Keratinocyte (primary cell): ENCODE data around the gene TP73. TPM values are rescaled to one million over a fixed set of nuclear protein-coding genes. Genes with fewer than 3 reads are reported as not detected.

Experiments used
- DNase-seq: peaks from one replicate; pipeline ENCODE4 v3.0.0-alpha.2; 2011; ENCODE audit warnings: low read depth, missing footprints, low spot score
- FAIRE-seq: peaks from 2 replicates; lab custom pipeline; 2011; peaks lifted over from hg19 to GRCh38; lab: Jason Lieb, UNC
- H2AFZ ChIP-seq: 2 replicates; pipeline ENCODE4 v1.6.0; 2012; ENCODE audit warnings: low read length, control low read depth, inconsistent platforms; ENCODE audit not compliant: control insufficient read depth
- H3K27ac ChIP-seq: 2 replicates; pipeline ENCODE4 v1.5.1; 2011; ENCODE audit warnings: low read length; ENCODE audit not compliant: control insufficient read depth, insufficient read depth
- H3K27me3 ChIP-seq: 3 replicates; pipeline ENCODE4 v1.6.0; 2011; ENCODE audit warnings: low read length; ENCODE audit not compliant: control insufficient read depth, insufficient read depth; ENCODE audit errors: extremely low read depth
- H3K36me3 ChIP-seq, 2 experiments: 2 replicates in 1 of 2; 3 replicates in 1 of 2; pipeline ENCODE4 v1.5.1; 2011; ENCODE audit warnings: low read length in 2 of 2, mild to moderate bottlenecking in 1 of 2; ENCODE audit not compliant: control insufficient read depth in 2 of 2, insufficient read depth in 2 of 2; ENCODE audit errors: extremely low read depth in 1 of 2
- H3K4me1 ChIP-seq: 3 replicates; pipeline ENCODE4 v1.5.1; 2011; ENCODE audit warnings: low read length; ENCODE audit not compliant: control insufficient read depth, insufficient read depth; ENCODE audit errors: extremely low read depth
- H3K4me2 ChIP-seq: 3 replicates; pipeline ENCODE4 v1.6.0; 2011; ENCODE audit warnings: low read depth, low read length; ENCODE audit not compliant: control insufficient read depth, insufficient read depth; ENCODE audit errors: extremely low read depth
- H3K4me3 ChIP-seq, 3 experiments: fragments of 200-600 bp in 1 of 3; sonication (generic) in 1 of 3; 2 replicates in 2 of 3; 3 replicates in 1 of 3; pipeline ENCODE4 v1.5.1; 2011 to 2016; ENCODE audit warnings: low read length in 3 of 3, mild to moderate bottlenecking in 3 of 3, control low read depth in 2 of 3, inconsistent platforms in 1 of 3, low read depth in 1 of 3, mixed read lengths in 1 of 3, mixed run types in 1 of 3, moderate library complexity in 1 of 3; ENCODE audit not compliant: control insufficient read depth in 2 of 3, insufficient read depth in 2 of 3; ENCODE audit errors: extremely low read depth in 1 of 3
- H3K79me2 ChIP-seq: 2 replicates; pipeline ENCODE4 v1.6.0; 2012; ENCODE audit warnings: low read length; ENCODE audit not compliant: control insufficient read depth, insufficient read depth
- H3K9ac ChIP-seq: 3 replicates; pipeline ENCODE4 v1.6.0; 2011; ENCODE audit warnings: low read length; ENCODE audit not compliant: control insufficient read depth, insufficient read depth; ENCODE audit errors: extremely low read depth
- H3K9me1 ChIP-seq: 3 replicates; pipeline ENCODE4 v1.6.0; 2011; ENCODE audit warnings: low read length; ENCODE audit not compliant: control insufficient read depth, insufficient read depth; ENCODE audit errors: extremely low read depth
- H3K9me3 ChIP-seq: 2 replicates; pipeline ENCODE4 v1.5.1; 2012; ENCODE audit warnings: low read depth, low read length; ENCODE audit not compliant: control insufficient read depth
- H4K20me1 ChIP-seq: 3 replicates; pipeline ENCODE4 v1.6.0; 2011; ENCODE audit warnings: low read length; ENCODE audit not compliant: control insufficient read depth, insufficient read depth; ENCODE audit errors: extremely low read depth
- CTCF ChIP-seq, 3 experiments: IDR thresholded peaks in 1 of 3; conservative IDR thresholded peaks in 1 of 3; optimal IDR thresholded peaks in 1 of 3; 2 replicates in 2 of 3; 3 replicates in 1 of 3; pipeline versions ENCODE3 to v1.5.1; 2011; ENCODE audit warnings: low read length in 3 of 3, mild to moderate bottlenecking in 3 of 3, moderate library complexity in 2 of 3, control low read depth in 1 of 3, inconsistent platforms in 1 of 3; ENCODE audit not compliant: insufficient read depth in 2 of 3; ENCODE audit errors: extremely low read depth in 1 of 3
- EZH2 ChIP-seq: IDR thresholded peaks from one replicate; pipeline ENCODE4 v1.6.1; 2012; ENCODE audit warnings: inconsistent platforms, mild to moderate bottlenecking, low read length, moderate library complexity
- dilution Hi-C: fragments of 300-500 bp; cut with MboI; formaldehyde crosslinking; loops from one replicate; pipeline ENCODE4 v1.7.0; 2020; ENCODE audit warnings: low sequenced_read_pairs; ENCODE audit not compliant: extremely low pct_ligation_motif_present
- polyA plus RNA-seq, 5 experiments: library from polyadenylated mRNA; depleted of rRNA in 3 of 5; stranded (reverse) in 3 of 5; stranded (forward) in 1 of 5; unstranded in 1 of 5; fragments of >200 nt; gene quantifications; 1 replicate in 1 of 5; 2 replicates in 3 of 5; 3 replicates in 1 of 5; pipeline versions ENCODE4 v1.2.1 to v1.2.3, GENCODE V29; 2011 to 2012; ENCODE audit warnings: missing spikeins in 2 of 5, low read depth in 1 of 5, low replicate concordance in 1 of 5

TP73 gene
- polyA plus RNA-seq, 1 donor (not counting 4 experiments of a cell fraction or from before 2014, with no cell fraction given), result 0.14 TPM

DNA sequence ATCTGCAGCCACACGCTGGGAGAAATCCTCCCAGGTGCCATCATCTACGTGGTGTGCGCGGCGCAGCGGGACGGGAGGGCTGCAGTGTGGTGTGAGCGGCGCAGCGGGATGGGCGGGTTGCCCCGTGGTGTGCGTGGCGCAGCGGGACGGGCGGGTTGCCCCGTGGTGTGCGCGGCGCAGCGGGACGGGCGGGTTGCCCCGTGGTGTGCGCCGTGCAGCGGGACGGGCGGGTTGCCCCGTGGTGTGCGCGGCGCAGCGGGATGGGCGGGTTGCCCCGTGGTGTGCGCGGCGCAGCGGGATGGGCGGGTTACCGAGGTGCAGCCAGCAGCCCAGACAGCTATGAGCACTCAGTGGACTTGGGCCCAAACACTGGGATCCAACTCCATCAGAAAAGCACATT is 7.1 kb upstream of the TP73 start:
- dilution Hi-C loops, result loop anchor here (25.0 kb wide), 1 partner anchor 108 kb away; no protein-coding TSS in a partner anchor
- DNase-seq (no peak), FAIRE-seq (no peak)
- Histone ChIP-seq H3K9me3 (no peaks in the 10 kb centered on the region), H3K27me3 (no peaks in the 10 kb centered on the region), H3K4me1 (peaks cover 8% of the 10 kb centered on the region), H3K4me3 (no peak overlapping the region), H3K36me3 (peaks cover 0 to 7% of the 10 kb centered on the region in 2 experiments), H2AFZ (no peak overlapping the region), H3K9me1 (no peaks in the 10 kb centered on the region), H3K4me2 (no peak overlapping the region), H3K9ac (no peak overlapping the region), H3K27ac (no peak overlapping the region), H4K20me1 (no peaks in the 10 kb centered on the region), H3K79me2 (peaks cover 6% of the 10 kb centered on the region)
- TF ChIP-seq CTCF (optimal IDR thresholded peaks at IDR 0.05 in 1 of 3, IDR thresholded peaks at IDR 0.05 in 1 of 3, conservative IDR thresholded peaks at IDR 0.05 in 1 of 3; ENCODE audit: extremely low read depth in 1 of 3, insufficient read depth in 2 of 3, low read length in 3 of 3), result no peak

DNA sequence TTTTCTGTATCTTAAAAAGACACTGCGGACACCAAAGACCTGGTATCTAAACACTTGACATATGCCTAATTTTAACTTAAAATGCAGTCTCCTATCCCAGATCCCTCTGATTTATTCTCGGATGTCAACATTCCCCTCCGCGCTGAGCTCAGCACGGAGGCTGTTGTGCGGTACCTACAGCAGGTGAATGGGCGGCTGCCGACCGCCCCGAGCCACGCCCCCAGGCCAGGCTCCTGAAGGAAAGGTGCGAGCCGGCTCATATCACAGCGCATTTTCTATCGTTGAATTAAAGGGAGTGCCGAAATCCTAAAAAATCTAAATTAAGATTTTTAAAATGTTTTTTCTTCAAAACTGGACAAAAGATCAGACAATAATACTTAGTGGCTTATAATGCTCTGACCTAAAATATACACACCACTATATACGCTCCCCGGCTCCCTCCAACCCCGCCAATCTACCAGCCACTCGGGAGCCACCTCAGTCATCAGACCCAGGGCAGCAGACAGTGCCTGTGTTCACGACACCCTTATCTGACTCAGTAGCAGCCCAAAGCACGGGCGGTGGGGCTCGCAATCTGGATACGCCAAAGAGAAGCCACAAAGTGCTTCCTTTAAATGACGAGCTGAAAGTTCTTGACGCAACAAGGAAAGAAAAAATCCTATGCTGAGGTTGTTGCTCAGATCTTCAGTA is 6.5 kb upstream of the TP73 start:
- peaks cover 5% of the 10 kb centered on the region for H3K27me3 ChIP-seq
- no peaks in the 10 kb centered on the region for H3K9me3 ChIP-seq
- H3K79me2 ChIP-seq, result peaks cover 6% of the 10 kb centered on the region
- dilution Hi-C loops, result loop anchor here (25.0 kb wide), 1 partner anchor 109 kb away; no protein-coding TSS in a partner anchor
- H4K20me1 ChIP-seq, result no peaks in the 10 kb centered on the region
- H3K27ac ChIP-seq, result no peak overlapping the region
- no peak overlapping the region for H2AFZ ChIP-seq
- DNase-seq, result no peak
- H3K9me1 ChIP-seq, result no peaks in the 10 kb centered on the region
- H3K4me3 ChIP-seq, result no peak overlapping the region
- H3K9ac ChIP-seq, result no peak overlapping the region
- FAIRE-seq, result no peak
- TF ChIP-seq CTCF (optimal IDR thresholded peaks at IDR 0.05 in 1 of 3, IDR thresholded peaks at IDR 0.05 in 1 of 3, conservative IDR thresholded peaks at IDR 0.05 in 1 of 3; ENCODE audit: extremely low read depth in 1 of 3, insufficient read depth in 2 of 3, low read length in 3 of 3) (no peak), EZH2 (no peak)
- peaks cover 8% of the 10 kb centered on the region for H3K4me1 ChIP-seq
- H3K36me3 ChIP-seq, result peaks cover 0 to 7% of the 10 kb centered on the region in 2 experiments
- no peak overlapping the region for H3K4me2 ChIP-seq
